H9 (cell line): ENCODE measurements around the gene KIF24. TPM values are rescaled to one million over a fixed set of nuclear protein-coding genes. Genes with fewer than 3 reads are reported as not detected.

Experiments
- DNase-seq: peaks from one replicate; pipeline ENCODE4 v3.0.0-alpha.2; 2017
- H2AFZ ChIP-seq: one replicate; pipeline ENCODE4 v1.6.1; 2013; ENCODE audit warnings: mild to moderate bottlenecking, low read length, control low read depth, moderate library complexity
- H2AK5ac ChIP-seq: 2 replicates; pipeline ENCODE4 v1.6.1; 2013; ENCODE audit warnings: low read length, control low read depth, mixed read lengths; ENCODE audit not compliant: insufficient read length
- H2BK120ac ChIP-seq: one replicate; pipeline ENCODE4 v1.6.1; 2013; ENCODE audit warnings: low read depth, mild to moderate bottlenecking, low read length, control low read depth, inconsistent platforms; ENCODE audit not compliant: poor library complexity, severe bottlenecking
- H2BK12ac ChIP-seq: 2 replicates; pipeline ENCODE4 v1.6.1; 2013; ENCODE audit warnings: low read length, control low read depth, mixed read lengths, low read depth; ENCODE audit not compliant: insufficient read length
- H2BK15ac ChIP-seq: 2 replicates; pipeline ENCODE4 v1.6.1; 2013; ENCODE audit warnings: low read depth, low read length, control low read depth
- H2BK20ac ChIP-seq: one replicate; pipeline ENCODE4 v1.6.1; 2013; ENCODE audit warnings: low read depth, mild to moderate bottlenecking, low read length, control low read depth, inconsistent platforms; ENCODE audit not compliant: poor library complexity, severe bottlenecking
- H2BK5ac ChIP-seq: 2 replicates; pipeline ENCODE4 v1.6.1; 2013; ENCODE audit warnings: low read length, control low read depth, mixed read lengths; ENCODE audit not compliant: insufficient read length
- H3K14ac ChIP-seq: 2 replicates; pipeline ENCODE4 v1.6.1; 2013; ENCODE audit warnings: low read length, control low read depth; ENCODE audit not compliant: insufficient read depth
- H3K18ac ChIP-seq: 2 replicates; pipeline ENCODE4 v1.6.1; 2013; ENCODE audit warnings: low read depth, mild to moderate bottlenecking, mixed read lengths, low read length, control low read depth; ENCODE audit not compliant: insufficient read length
- H3K23ac ChIP-seq: 2 replicates; pipeline ENCODE4 v1.6.1; 2013; ENCODE audit warnings: low read length, control low read depth, mixed read lengths, low read depth; ENCODE audit not compliant: insufficient read length
- H3K23me2 ChIP-seq: 2 replicates; pipeline ENCODE4 v1.6.1; 2013; ENCODE audit warnings: low read depth, mild to moderate bottlenecking, mixed read lengths, low read length, control low read depth; ENCODE audit not compliant: insufficient read length, poor library complexity, severe bottlenecking
- H3K27ac ChIP-seq: 2 replicates; pipeline ENCODE4 v1.5.1; 2013; ENCODE audit warnings: low read length, control low read depth, mixed read lengths, low read depth; ENCODE audit not compliant: insufficient read length
- H3K27me3 ChIP-seq: 2 replicates; pipeline ENCODE4 v1.6.1; 2013; ENCODE audit warnings: low read length, control low read depth, inconsistent platforms; ENCODE audit not compliant: insufficient read depth
- H3K4ac ChIP-seq: 2 replicates; pipeline ENCODE4 v1.6.1; 2013; ENCODE audit warnings: low read depth, mild to moderate bottlenecking, control low read depth, inconsistent platforms, low read length, moderate library complexity
- H3K4me1 ChIP-seq: 2 replicates; pipeline ENCODE4 v1.6.1; 2013; ENCODE audit warnings: low read length, control low read depth, inconsistent platforms; ENCODE audit not compliant: insufficient read depth
- H3K4me2 ChIP-seq: 2 replicates; pipeline ENCODE4 v1.6.1; 2013; ENCODE audit warnings: low read length, control low read depth, mixed read lengths; ENCODE audit not compliant: insufficient read length, insufficient read depth
- H3K56ac ChIP-seq: 2 replicates; pipeline ENCODE4 v1.6.1; 2013; ENCODE audit warnings: low read depth, mild to moderate bottlenecking, mixed read lengths, low read length, control low read depth; ENCODE audit not compliant: insufficient read length
- H3K79me1 ChIP-seq: 2 replicates; pipeline ENCODE4 v1.6.1; 2013; ENCODE audit warnings: low read depth, mild to moderate bottlenecking, moderate library complexity, low read length, control low read depth, inconsistent platforms; ENCODE audit not compliant: insufficient read depth, poor library complexity, severe bottlenecking
- H3K79me2 ChIP-seq: 2 replicates; pipeline ENCODE4 v1.6.1; 2013; ENCODE audit warnings: low read length, control low read depth, inconsistent platforms; ENCODE audit not compliant: insufficient read depth
- H3K9ac ChIP-seq: 2 replicates; pipeline ENCODE4 v1.6.1; 2013; ENCODE audit warnings: low read length, control low read depth, mixed read lengths; ENCODE audit not compliant: insufficient read length; ENCODE audit errors: extremely low read depth
- H3K9me3 ChIP-seq: one replicate; pipeline ENCODE4 v1.6.1; 2013; ENCODE audit warnings: low read depth, low read length, inconsistent platforms; ENCODE audit not compliant: control insufficient read depth
- H3T11ph ChIP-seq: one replicate; pipeline ENCODE4 v1.6.1; 2013; ENCODE audit warnings: mild to moderate bottlenecking, low read length, control low read depth, inconsistent platforms
- H4K20me1 ChIP-seq: one replicate; pipeline ENCODE4 v1.6.1; 2013; ENCODE audit not compliant: control insufficient read depth, insufficient read length, insufficient read depth
- H4K5ac ChIP-seq: 2 replicates; pipeline ENCODE4 v1.6.1; 2013; ENCODE audit warnings: low read depth, mild to moderate bottlenecking, mixed read lengths, low read length, control low read depth; ENCODE audit not compliant: insufficient read length
- H4K8ac ChIP-seq: replicated peaks from 2 replicates; pipeline ENCODE4 v1.6.1; 2013; ENCODE audit warnings: low read length, control low read depth, mixed read lengths, low read depth; ENCODE audit not compliant: insufficient read length
- H4K91ac ChIP-seq: 2 replicates; pipeline ENCODE4 v1.6.1; 2013; ENCODE audit warnings: low read depth, mild to moderate bottlenecking, moderate library complexity, mixed read lengths, low read length, control low read depth; ENCODE audit not compliant: insufficient read length
- H3K27ac Mint-ChIP-seq, 3 experiments: 2 replicates in 2 of 3; 3 replicates in 1 of 3; pipeline ENCODE4 v1.8.0; 2020 to 2021; ENCODE audit warnings: mixed read lengths in 3 of 3, mild to moderate bottlenecking in 1 of 3, moderate library complexity in 1 of 3
- H3K27me3 Mint-ChIP-seq: 2 replicates; pipeline ENCODE4 v1.8.0; 2021; ENCODE audit warnings: low read depth, mild to moderate bottlenecking, moderate library complexity, mixed read lengths
- H3K36me3 Mint-ChIP-seq, 3 experiments: 2 replicates in 2 of 3; 3 replicates in 1 of 3; pipeline ENCODE4 v1.8.0; 2020 to 2021; ENCODE audit warnings: low read depth in 3 of 3, mixed read lengths in 3 of 3; ENCODE audit not compliant: insufficient read depth in 1 of 3
- H3K4me1 Mint-ChIP-seq, 2 experiments: 2 replicates each; pipeline ENCODE4 v1.8.0; 2020; ENCODE audit warnings: mixed read lengths in 2 of 2
- H3K4me3 Mint-ChIP-seq, 2 experiments: 2 replicates in 1 of 2; 3 replicates in 1 of 2; pipeline ENCODE4 v1.8.0; 2020 to 2021; ENCODE audit warnings: mild to moderate bottlenecking in 2 of 2, mixed read lengths in 2 of 2, moderate library complexity in 1 of 2
- H3K9me3 Mint-ChIP-seq, 2 experiments: 2 replicates in 1 of 2; 3 replicates in 1 of 2; pipeline ENCODE4 v1.8.0; 2020; ENCODE audit warnings: mild to moderate bottlenecking in 2 of 2, mixed read lengths in 2 of 2, moderate library complexity in 1 of 2
- WGBS: extraction: QIAGEN DNeasy Blood & Tissue Kit; methylation state at CpG from one replicate; pipeline ENCODE4 v1.1.7; 2013; ENCODE audit warnings: missing lambda C conversion rate, low lambda C conversion rate, mixed read lengths; ENCODE audit not compliant: insufficient read length; ENCODE audit errors: extremely low coverage; 5-methylcytosine and 5-hydroxymethylcytosine counted together
- total RNA-seq: library from RNA; stranded (reverse); gene quantifications from 2 replicates; pipeline ENCODE4 v1.2.1, GENCODE V29; 2021
- TF ChIP-seq, protein P1 (sequence below): fragments of 200-600 bp; sonication (generic); conservative IDR thresholded peaks from 3 replicates; pipeline ENCODE4 v1.8.0; 2021; ENCODE audit warnings: antibody characterized with exemption, mild to moderate bottlenecking

KIF24 gene
- total RNA-seq, 1 experiment from 2014 or later: 4.0 TPM

DNA sequence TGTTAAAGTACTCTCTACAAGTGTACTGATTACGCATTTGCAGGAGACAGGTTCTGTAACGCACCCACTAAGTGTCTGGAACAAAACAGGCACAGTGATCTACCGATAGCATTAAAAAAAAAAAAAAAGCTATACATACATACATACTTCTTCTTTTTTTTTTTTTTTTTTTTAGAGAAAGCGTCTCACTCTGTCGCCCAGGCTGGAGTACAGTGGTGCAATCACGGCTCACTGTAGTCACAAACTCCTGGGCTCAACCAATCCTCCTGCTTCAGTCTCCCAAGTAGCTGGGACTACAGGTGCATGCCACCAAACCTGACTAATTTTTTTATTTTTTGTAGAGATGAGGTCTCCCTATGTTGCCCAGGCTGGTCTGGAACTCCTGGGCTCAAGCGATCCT, 7.6 kb downstream of the KIF24 start:
- H3K4me1 Mint-ChIP-seq: peaks cover 0 to 1% of the 10 kb centered on the region in 2 experiments; a peak in 2 of 4 replicates

More for the DNA sequence above, 7.6 kb downstream of the KIF24 start:
- Histone ChIP-seq H3K27ac (no peak overlapping the region), H3K18ac (no peak overlapping the region), H4K91ac (no peak overlapping the region), H3K4me1 (no peaks in the 10 kb centered on the region; the same call in 1 of the 2 replicates), H4K20me1 (no peaks in the 10 kb centered on the region), H2BK15ac (no peak overlapping the region), H2BK120ac (no peak overlapping the region), H3K4me2 (no peak overlapping the region), H2BK20ac (no peak overlapping the region), H3K14ac (no peak overlapping the region), H3K23me2 (no peaks in the 10 kb centered on the region), H3K56ac (no peak overlapping the region), H4K5ac (no peak overlapping the region), H3T11ph (no peak overlapping the region), H2AFZ (no peak overlapping the region), H3K4ac (no peak overlapping the region), H3K79me2 (no peaks in the 10 kb centered on the region; the same call in 1 of the 2 replicates), H2BK5ac (no peak overlapping the region), H4K8ac (no peak overlapping the region), H2AK5ac (no peak overlapping the region), H3K9ac (no peak overlapping the region), H3K27me3 (no peaks in the 10 kb centered on the region), H3K9me3 (no peaks in the 10 kb centered on the region), H3K79me1 (no peaks in the 10 kb centered on the region), H3K23ac (no peak overlapping the region), H2BK12ac (no peak overlapping the region)
- Mint-ChIP-seq H3K9me3 (no peaks in the 10 kb centered on the region), H3K36me3 (no peaks in the 10 kb centered on the region), H3K27ac (0 out of 7 replicates have a peak overlapping the region, but pooled peaks of 1 of the 3 experiments have one; percentile 52), H3K4me3 (no peak overlapping the region), H3K27me3 (no peaks in the 10 kb centered on the region)
- TF ChIP-seq, protein P1, sequence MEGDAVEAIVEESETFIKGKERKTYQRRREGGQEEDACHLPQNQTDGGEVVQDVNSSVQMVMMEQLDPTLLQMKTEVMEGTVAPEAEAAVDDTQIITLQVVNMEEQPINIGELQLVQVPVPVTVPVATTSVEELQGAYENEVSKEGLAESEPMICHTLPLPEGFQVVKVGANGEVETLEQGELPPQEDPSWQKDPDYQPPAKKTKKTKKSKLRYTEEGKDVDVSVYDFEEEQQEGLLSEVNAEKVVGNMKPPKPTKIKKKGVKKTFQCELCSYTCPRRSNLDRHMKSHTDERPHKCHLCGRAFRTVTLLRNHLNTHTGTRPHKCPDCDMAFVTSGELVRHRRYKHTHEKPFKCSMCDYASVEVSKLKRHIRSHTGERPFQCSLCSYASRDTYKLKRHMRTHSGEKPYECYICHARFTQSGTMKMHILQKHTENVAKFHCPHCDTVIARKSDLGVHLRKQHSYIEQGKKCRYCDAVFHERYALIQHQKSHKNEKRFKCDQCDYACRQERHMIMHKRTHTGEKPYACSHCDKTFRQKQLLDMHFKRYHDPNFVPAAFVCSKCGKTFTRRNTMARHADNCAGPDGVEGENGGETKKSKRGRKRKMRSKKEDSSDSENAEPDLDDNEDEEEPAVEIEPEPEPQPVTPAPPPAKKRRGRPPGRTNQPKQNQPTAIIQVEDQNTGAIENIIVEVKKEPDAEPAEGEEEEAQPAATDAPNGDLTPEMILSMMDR: no peak
- WGBS: no CpG with 5 or more reads among the region's 7 CpGs
- no peak for DNase-seq
